Suprapubic skin (tissue), 4 donors: ENCODE measurements around the gene ANKRD13B. TPM values are rescaled to one million over a fixed set of nuclear protein-coding genes. Genes with fewer than 3 reads are reported as not detected.

Experiments
- DNase-seq, 2 donors: peaks; one replicate each; pipeline ENCODE4 v3.0.0-alpha.2; 2019; ENCODE audit warnings: low spot score in 2 of 2
- H3K27ac ChIP-seq: fragments of 200-600 bp; sonication (generic); one replicate; pipeline ENCODE4 v1.5.1; 2019
- H3K27me3 ChIP-seq: fragments of 200-600 bp; sonication (generic); one replicate; pipeline ENCODE4 v1.5.1; 2019
- H3K36me3 ChIP-seq: fragments of 200-600 bp; sonication (generic); one replicate; pipeline ENCODE4 v1.5.1; 2019
- H3K4me1 ChIP-seq: fragments of 200-600 bp; sonication (generic); one replicate; pipeline ENCODE4 v1.5.1; 2019
- H3K4me3 ChIP-seq: fragments of 200-600 bp; sonication (generic); one replicate; pipeline ENCODE4 v1.5.1; 2019; ENCODE audit warnings: mild to moderate bottlenecking
- H3K9me3 ChIP-seq: fragments of 200-600 bp; sonication (generic); one replicate; pipeline ENCODE4 v1.5.1; 2019
- CTCF ChIP-seq, 2 donors: fragments of 200-600 bp in 1 of 2; fragments of 450-650 bp in 1 of 2; sonication (generic) in 1 of 2; IDR thresholded peaks; one replicate each; pipeline ENCODE4 v1.5.1; 2016 to 2019; ENCODE audit warnings: antibody characterized with exemption in 2 of 2, mild to moderate bottlenecking in 1 of 2, moderate library complexity in 1 of 2
- EP300 ChIP-seq: sonication (generic); formaldehyde crosslinking; IDR thresholded peaks from one replicate; pipeline ENCODE4 v1.6.1; 2017; ENCODE audit warnings: antibody characterized with exemption
- POLR2A ChIP-seq, 2 donors: fragments of 450-650 bp; IDR thresholded peaks; one replicate each; pipeline ENCODE4 v1.6.1; 2017; ENCODE audit warnings: antibody characterized with exemption in 2 of 2, mild to moderate bottlenecking in 2 of 2, moderate library complexity in 2 of 2
- POLR2AphosphoS5 ChIP-seq, 3 donors: sonication (generic); formaldehyde crosslinking; IDR thresholded peaks; one replicate each; pipeline ENCODE4 v1.6.1; 2017; ENCODE audit warnings: antibody characterized with exemption in 3 of 3
- WGBS: methylation state at CpG from one replicate; pipeline ENCODE4 v1.1.5; 2018; 5-methylcytosine and 5-hydroxymethylcytosine counted together
- total RNA-seq, 4 donors: library from RNA; depleted of rRNA; stranded (reverse); fragments of >200 nt; gene quantifications; one replicate each; pipeline ENCODE4 v1.1.0, GENCODE V29; 2016

ANKRD13B gene
- total RNA-seq, 4 donors from 2014 or later = 9.0 to 16.5 (median 10.8) TPM

GRCh38 chr17:29616300-29617048 lies 23.5 kb downstream of the ANKRD13B start:
- Histone ChIP-seq H3K9me3 (no peaks in the 10 kb centered on the region), H3K27me3 (peaks cover 6% of the 10 kb centered on the region), H3K4me1 (peaks cover 56% of the 10 kb centered on the region), H3K36me3 (no peaks in the 10 kb centered on the region), H3K4me3 (peak overlapping the region; percentile 42), H3K27ac (no peak overlapping the region)
- WGBS = 41% methylated on average over 15 of the region's 32 CpGs
- TF ChIP-seq EP300 (no peak), POLR2AphosphoS5 (IDR thresholded peaks at IDR 0.05) (no peak), CTCF (IDR thresholded peaks at IDR 0.05) (no peak), POLR2A (IDR thresholded peaks at IDR 0.05) (no peak)
- DNase-seq = no peak

- WGBS = 5% methylated on average over 16 of the region's 16 CpGs
- peaks cover 6% of the 10 kb centered on the region for H3K27me3 ChIP-seq
- DNase-seq = peak; percentile 89 to 91
- TF ChIP-seq EP300 (no peak), POLR2AphosphoS5 (IDR thresholded peaks at IDR 0.05) (no peak), CTCF (IDR thresholded peaks at IDR 0.05) (peak in 1 of 2 donors; percentile 64), POLR2A (IDR thresholded peaks at IDR 0.05) (no peak)
- no peaks in the 10 kb centered on the region for H3K9me3 ChIP-seq
- H3K27ac ChIP-seq = no peak overlapping the region
- peaks cover 62% of the 10 kb centered on the region for H3K4me1 ChIP-seq
- peak overlapping the region; percentile 42 for H3K4me3 ChIP-seq
- no peaks in the 10 kb centered on the region for H3K36me3 ChIP-seq
Observed at GRCh38 chr17:29617125-29617480, 24.2 kb downstream of the ANKRD13B start.

GRCh38 chr17:29617481-29618271 lies 24.7 kb downstream of the ANKRD13B start:
- DNase-seq = peak in 1 of 2 donors; percentile 90
- Histone ChIP-seq H3K36me3 (no peaks in the 10 kb centered on the region), H3K27me3 (peaks cover 6% of the 10 kb centered on the region), H3K4me1 (peaks cover 68% of the 10 kb centered on the region), H3K27ac (no peak overlapping the region), H3K9me3 (no peaks in the 10 kb centered on the region), H3K4me3 (peak overlapping the region; percentile 42)
- WGBS = 13% methylated on average over 20 of the region's 68 CpGs
- TF ChIP-seq EP300 = no peak
- TF ChIP-seq CTCF (IDR thresholded peaks at IDR 0.05) = peak; percentile 51 to 75

- Histone ChIP-seq H3K27ac (no peak overlapping the region), H3K4me3 (peak overlapping the region; percentile 42), H3K9me3 (no peaks in the 10 kb centered on the region), H3K27me3 (peaks cover 6% of the 10 kb centered on the region), H3K36me3 (no peaks in the 10 kb centered on the region), H3K4me1 (peaks cover 67% of the 10 kb centered on the region)
- DNase-seq = no peak
- 75% methylated on average over 13 of the region's 22 CpGs for WGBS
- TF ChIP-seq POLR2AphosphoS5 (IDR thresholded peaks at IDR 0.05) = no peak
Observed at GRCh38 chr17:29618272-29619065, 25.5 kb downstream of the ANKRD13B start.

- H3K9me3 ChIP-seq = no peaks in the 10 kb centered on the region
- H3K4me1 ChIP-seq = peaks cover 60% of the 10 kb centered on the region
- no peak for DNase-seq
Observed at GRCh38 chr17:29619251-29619650, 26.3 kb downstream of the ANKRD13B start.

More at GRCh38 chr17:29619251-29619650, 26.3 kb downstream of the ANKRD13B start:
- no peaks in the 10 kb centered on the region for H3K36me3 ChIP-seq
- peaks cover 6% of the 10 kb centered on the region for H3K27me3 ChIP-seq
- no peak overlapping the region for H3K4me3 ChIP-seq
- H3K27ac ChIP-seq = no peak overlapping the region
- no peak for TF ChIP-seq EP300
- TF ChIP-seq POLR2A (IDR thresholded peaks at IDR 0.05) = no peak
- TF ChIP-seq POLR2AphosphoS5 (IDR thresholded peaks at IDR 0.05) = no peak
- no peak for TF ChIP-seq CTCF (IDR thresholded peaks at IDR 0.05)
